ENCODE measurements around the gene ADAMTSL3.
"Not testable (repeated sequence)": the region's sequence is repeated elsewhere in the genome, so short reads cannot be mapped to it uniquely, and the experiment has no call there.

Gene ADAMTSL3

GRCh38 chr15:83935774-83936173 lies 281.9 kb downstream of the ADAMTSL3 start:
- DNase-seq: no peak

- DNase-seq: no peak
Observed at GRCh38 chr15:83940136-83940535, 286.2 kb downstream of the ADAMTSL3 start.

GRCh38 chr15:83943043-83943442 lies 289.1 kb downstream of the ADAMTSL3 start:
- no peak for DNase-seq

GRCh38 chr15:83943849-83944404 lies 290.0 kb downstream of the ADAMTSL3 start:
- DNase-seq: no peak

GRCh38 chr15:83947156-83947555 lies 293.2 kb downstream of the ADAMTSL3 start:
- no peak for DNase-seq

- DNase-seq: no peak
Observed at GRCh38 chr15:83954506-83954905, 300.6 kb downstream of the ADAMTSL3 start.

- DNase-seq: peak in 1 of 2 donors; percentile 15
Observed at GRCh38 chr15:83955806-83956265, 301.9 kb downstream of the ADAMTSL3 start.

GRCh38 chr15:83956887-83957286 lies 303.0 kb downstream of the ADAMTSL3 start:
- no peak for DNase-seq

GRCh38 chr15:83959477-83959876 lies 305.6 kb downstream of the ADAMTSL3 start:
- DNase-seq: no peak

- no peak for DNase-seq
Observed at GRCh38 chr15:83960192-83960829, 306.4 kb downstream of the ADAMTSL3 start.

- DNase-seq: no peak
Observed at GRCh38 chr15:83961311-83961710, 307.4 kb downstream of the ADAMTSL3 start.

GRCh38 chr15:83964967-83965366 lies 311.0 kb downstream of the ADAMTSL3 start:
- not testable (repeated sequence) for DNase-seq

- no peak for DNase-seq
Observed at GRCh38 chr15:83970295-83970890, 316.5 kb downstream of the ADAMTSL3 start.

GRCh38 chr15:83971992-83972391 lies 318.1 kb downstream of the ADAMTSL3 start:
- no peak for DNase-seq

GRCh38 chr15:83973816-83974215 lies 319.9 kb downstream of the ADAMTSL3 start:
- no peak for DNase-seq

- DNase-seq: no peak
Observed at GRCh38 chr15:83977992-83978391, 324.1 kb downstream of the ADAMTSL3 start.

- no peak for DNase-seq
Observed at GRCh38 chr15:83978588-83978987, 324.7 kb downstream of the ADAMTSL3 start.

GRCh38 chr15:83980637-83981036 lies 326.7 kb downstream of the ADAMTSL3 start:
- no peak for DNase-seq

- DNase-seq: no peak
Observed at GRCh38 chr15:83982748-83983147, 328.8 kb downstream of the ADAMTSL3 start.

GRCh38 chr15:83983634-83984458 lies 329.9 kb downstream of the ADAMTSL3 start:
- DNase-seq: no peak

GRCh38 chr15:83984601-83985000 lies 330.7 kb downstream of the ADAMTSL3 start:
- no peak for DNase-seq

- no peak for DNase-seq
Observed at GRCh38 chr15:83991163-83991562, 337.2 kb downstream of the ADAMTSL3 start.

GRCh38 chr15:83992324-83993031 lies 338.6 kb downstream of the ADAMTSL3 start:
- DNase-seq: no peak

All from CD4-positive, alpha-beta T cell treated with Interleukin-4 for 1 hour (primary cell).